Activated CD4-positive, alpha-beta T cell treated with anti-CD3 and anti-CD28 coated beads, Interleukin-2, amount 10 ng/mL, durations not matched to agents 24 days and 14 days (primary cell): Measurements from ENCODE around the gene PLS3. TPM values are rescaled to one million over a fixed set of nuclear protein-coding genes. Genes with fewer than 3 reads are reported as not detected.
"Not testable (repeated sequence)": the region's sequence is repeated elsewhere in the genome, so short reads cannot be mapped to it uniquely, and the experiment has no call there.

Experiments
- DNase-seq: peaks from one replicate; pipeline ENCODE4 v3.0.0; 2022
- H3K27ac Mint-ChIP-seq: one replicate; pipeline ENCODE4 v1.8.0; 2022; ENCODE audit warnings: mild to moderate bottlenecking, mixed read lengths
- H3K27me3 Mint-ChIP-seq: one replicate; pipeline ENCODE4 v1.8.0; 2022; ENCODE audit warnings: mixed read lengths
- H3K36me3 Mint-ChIP-seq: one replicate; pipeline ENCODE4 v1.8.0; 2022; ENCODE audit warnings: low read depth, mild to moderate bottlenecking, mixed read lengths
- H3K4me1 Mint-ChIP-seq: one replicate; pipeline ENCODE4 v1.8.0; 2021; ENCODE audit warnings: mixed read lengths
- H3K4me3 Mint-ChIP-seq: one replicate; pipeline ENCODE4 v1.8.0; 2022; ENCODE audit warnings: mild to moderate bottlenecking, moderate library complexity, mixed read lengths
- H3K9me3 Mint-ChIP-seq: one replicate; pipeline ENCODE4 v1.8.0; 2021; ENCODE audit warnings: mixed read lengths
- intact Hi-C: fragments of 100-400 bp; cut with micrococcal nuclease; formaldehyde crosslinking; loops from one replicate; pipeline ENCODE4 v1.15.1; 2023
- total RNA-seq: library from RNA; stranded (reverse); gene quantifications from 2 replicates; pipeline ENCODE4 v1.2.3, GENCODE V29; 2022

PLS3 gene, protein sequence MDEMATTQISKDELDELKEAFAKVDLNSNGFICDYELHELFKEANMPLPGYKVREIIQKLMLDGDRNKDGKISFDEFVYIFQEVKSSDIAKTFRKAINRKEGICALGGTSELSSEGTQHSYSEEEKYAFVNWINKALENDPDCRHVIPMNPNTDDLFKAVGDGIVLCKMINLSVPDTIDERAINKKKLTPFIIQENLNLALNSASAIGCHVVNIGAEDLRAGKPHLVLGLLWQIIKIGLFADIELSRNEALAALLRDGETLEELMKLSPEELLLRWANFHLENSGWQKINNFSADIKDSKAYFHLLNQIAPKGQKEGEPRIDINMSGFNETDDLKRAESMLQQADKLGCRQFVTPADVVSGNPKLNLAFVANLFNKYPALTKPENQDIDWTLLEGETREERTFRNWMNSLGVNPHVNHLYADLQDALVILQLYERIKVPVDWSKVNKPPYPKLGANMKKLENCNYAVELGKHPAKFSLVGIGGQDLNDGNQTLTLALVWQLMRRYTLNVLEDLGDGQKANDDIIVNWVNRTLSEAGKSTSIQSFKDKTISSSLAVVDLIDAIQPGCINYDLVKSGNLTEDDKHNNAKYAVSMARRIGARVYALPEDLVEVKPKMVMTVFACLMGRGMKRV
- total RNA-seq = 5.1 and 6.5 TPM in 2 replicates

DNA sequence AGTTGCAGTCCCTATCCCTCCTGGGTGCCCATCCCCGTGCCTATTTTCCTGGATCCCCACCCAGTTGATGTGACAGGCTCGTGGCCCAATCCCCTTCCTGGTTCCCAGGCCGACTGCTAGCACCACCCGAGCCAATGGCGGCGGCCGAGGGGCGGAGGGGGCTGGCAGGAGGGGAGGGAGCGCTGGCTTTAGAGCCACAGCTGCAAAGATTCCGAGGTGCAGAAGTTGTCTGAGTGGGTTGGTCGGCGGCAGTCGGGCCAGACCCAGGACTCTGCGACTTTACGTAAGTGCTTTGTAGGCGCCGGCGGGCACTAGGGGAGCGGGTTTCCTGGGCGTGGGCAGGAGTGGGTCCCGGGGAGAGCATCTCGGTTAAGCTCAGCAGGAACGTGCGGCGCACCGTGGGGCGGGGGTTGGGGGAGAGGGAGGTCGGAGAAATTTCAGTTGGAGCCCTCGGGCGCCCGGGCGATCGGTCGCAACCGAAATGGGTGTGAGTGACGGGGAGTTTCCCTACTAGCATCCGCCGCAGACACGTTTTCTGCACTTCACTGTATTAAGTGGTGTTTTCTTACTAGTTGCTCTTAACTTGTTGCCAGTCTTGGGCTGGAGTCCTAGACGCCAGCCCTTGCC, at the start of gene PLS3:
Gene PLS3 (plus strand): TSS at position 197 of the 627 bp plus-strand sequence. CDS start 49,077 bp downstream, outside the sequence.
- Mint-ChIP-seq H3K27me3 (peaks cover 14% of the 10 kb centered on the region), H3K27ac (peak within 1 kb of the TSS; percentile 56), H3K4me3 (peak within 1 kb of the TSS; percentile 80), H3K4me1 (no peaks in the 10 kb centered on the region), H3K36me3 (no peaks in the 10 kb centered on the region), H3K9me3 (no peaks in the 10 kb centered on the region)
- intact Hi-C loops = loop anchor here (1.0 to 5.0 kb wide), 2 partner anchors 20 to 56 kb away; no protein-coding TSS in a partner anchor
- DNase-seq = peak; percentile 62

DNA sequence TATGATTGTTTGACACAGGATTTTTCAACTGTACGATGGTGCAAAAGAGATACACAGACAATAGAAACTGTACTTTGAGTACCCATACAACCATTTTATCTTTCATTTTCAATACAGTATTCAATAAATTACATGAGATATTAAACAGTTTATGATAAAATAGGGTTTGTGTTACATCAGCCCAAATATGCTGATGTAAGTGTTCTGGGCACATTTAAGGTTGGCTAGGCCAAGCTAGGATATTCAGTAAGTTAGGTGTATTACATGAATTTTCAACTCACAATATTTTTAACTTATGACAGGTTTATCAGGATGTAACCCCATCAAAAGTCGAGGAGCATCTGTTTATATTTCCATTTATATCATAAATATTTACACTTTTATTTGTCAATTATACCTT, 42.9 kb upstream of the PLS3 start:
- intact Hi-C loops = no loop called here
- no peaks in the 10 kb centered on the region for H3K27me3 Mint-ChIP-seq
- no peak for DNase-seq
- no peaks in the 10 kb centered on the region for H3K9me3 Mint-ChIP-seq
- H3K4me3 Mint-ChIP-seq = no peak overlapping the region
- H3K4me1 Mint-ChIP-seq = no peaks in the 10 kb centered on the region
- H3K27ac Mint-ChIP-seq = no peak overlapping the region
- H3K36me3 Mint-ChIP-seq = no peaks in the 10 kb centered on the region

DNA sequence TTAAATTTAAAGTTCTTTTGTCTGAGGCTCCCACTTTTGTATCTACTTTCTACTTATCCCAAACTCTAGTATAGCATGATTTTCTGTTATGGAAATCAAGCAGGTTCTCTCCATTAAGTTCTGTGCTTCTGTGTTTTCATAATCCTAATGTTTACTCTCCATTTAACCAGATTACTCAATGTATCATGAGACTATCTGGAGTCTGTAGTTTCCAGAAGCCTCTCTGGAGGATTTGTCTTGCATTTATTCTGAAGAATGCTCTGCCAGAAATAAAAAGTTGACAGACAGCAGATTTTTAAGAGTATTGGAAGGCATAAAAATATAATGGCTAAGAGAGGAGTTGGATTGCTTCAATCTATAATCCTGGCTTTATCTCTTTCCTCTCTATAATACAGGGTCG, 39.2 kb upstream of the PLS3 start:
- Mint-ChIP-seq H3K27me3 (no peaks in the 10 kb centered on the region), H3K4me1 (no peaks in the 10 kb centered on the region), H3K27ac (no peak overlapping the region), H3K4me3 (no peak overlapping the region), H3K36me3 (no peaks in the 10 kb centered on the region), H3K9me3 (no peaks in the 10 kb centered on the region)
- intact Hi-C loops = no loop called here
- DNase-seq = no peak

DNA sequence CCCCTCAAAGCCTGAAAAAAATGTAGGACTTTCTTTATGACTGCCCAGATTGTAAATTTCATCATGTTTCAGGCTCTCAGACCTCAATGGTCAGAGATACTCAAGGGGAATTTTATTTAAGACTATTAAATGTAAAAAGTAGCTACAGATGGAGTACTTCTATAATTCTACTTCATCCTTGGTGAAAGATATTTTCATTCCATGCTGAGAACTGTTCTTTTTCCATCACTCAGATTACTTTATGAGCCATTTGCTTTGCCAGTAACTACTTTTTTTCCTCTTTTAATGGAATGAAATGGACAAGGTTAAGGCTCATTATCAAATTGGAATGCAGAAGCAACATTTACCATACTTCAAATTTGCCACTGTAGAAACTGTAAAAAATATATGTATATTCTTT, 38.0 kb upstream of the PLS3 start:
- Mint-ChIP-seq H3K4me3 (no peak overlapping the region), H3K27ac (no peak overlapping the region), H3K27me3 (no peaks in the 10 kb centered on the region), H3K36me3 (no peaks in the 10 kb centered on the region), H3K9me3 (no peaks in the 10 kb centered on the region), H3K4me1 (no peaks in the 10 kb centered on the region)
- no peak for DNase-seq
- intact Hi-C loops = no loop called here

DNA sequence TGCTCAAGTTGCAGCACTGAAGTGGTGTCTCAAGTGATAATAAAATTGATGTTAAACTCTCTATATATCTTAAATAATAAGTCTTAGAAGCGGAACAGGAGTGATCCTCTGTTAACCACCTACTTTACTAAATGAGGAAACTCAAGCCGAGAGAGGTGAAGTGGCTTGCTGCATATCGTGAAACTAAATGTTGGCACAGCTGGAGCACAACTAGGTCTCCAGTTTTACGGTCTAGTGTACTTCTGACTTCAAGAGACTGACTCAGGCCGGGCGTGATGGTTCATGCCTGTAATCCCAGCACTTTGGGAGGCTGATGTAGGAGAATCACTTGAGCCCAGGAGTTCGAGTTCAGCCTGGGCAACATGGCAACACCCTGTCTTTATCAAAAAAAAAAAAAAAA, 35.5 kb upstream of the PLS3 start:
- Mint-ChIP-seq H3K27me3 (no peaks in the 10 kb centered on the region), H3K4me1 (no peaks in the 10 kb centered on the region), H3K4me3 (no peak overlapping the region), H3K9me3 (no peaks in the 10 kb centered on the region), H3K27ac (no peak overlapping the region), H3K36me3 (no peaks in the 10 kb centered on the region)
- DNase-seq = no peak
- intact Hi-C loops = no loop called here

DNA sequence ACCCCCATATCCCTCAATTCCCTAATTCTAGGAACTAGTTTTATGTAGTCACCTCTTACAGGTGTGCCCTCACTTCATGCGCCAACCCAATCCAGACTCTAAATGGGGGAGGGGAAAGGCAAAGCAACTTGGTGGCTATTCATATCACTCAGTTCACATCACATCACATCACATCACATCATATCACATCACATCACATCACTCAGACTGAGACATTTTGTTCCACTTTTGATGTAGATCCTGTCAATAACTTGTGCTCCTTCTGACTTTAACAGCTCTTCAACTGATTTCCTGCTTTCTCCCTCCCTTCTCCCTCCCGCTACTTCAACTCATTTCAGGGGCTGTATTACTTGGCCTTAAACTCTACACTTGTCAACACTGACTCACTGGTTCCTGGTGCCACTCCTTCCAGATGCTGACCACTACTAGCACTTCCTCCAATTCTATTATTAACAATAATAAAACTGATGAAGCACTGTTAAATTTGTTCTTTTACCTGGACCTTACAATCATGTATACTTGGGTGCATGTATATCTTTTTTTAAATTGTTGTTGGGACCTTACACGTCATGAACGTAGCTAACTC, 29.1 kb upstream of the PLS3 start:
- H3K4me1 Mint-ChIP-seq = no peaks in the 10 kb centered on the region
- no peaks in the 10 kb centered on the region for H3K36me3 Mint-ChIP-seq
- no peaks in the 10 kb centered on the region for H3K9me3 Mint-ChIP-seq
- no peak overlapping the region for H3K27ac Mint-ChIP-seq
- intact Hi-C loops = no loop called here
- no peaks in the 10 kb centered on the region for H3K27me3 Mint-ChIP-seq
- DNase-seq = no peak
- H3K4me3 Mint-ChIP-seq = no peak overlapping the region

DNA sequence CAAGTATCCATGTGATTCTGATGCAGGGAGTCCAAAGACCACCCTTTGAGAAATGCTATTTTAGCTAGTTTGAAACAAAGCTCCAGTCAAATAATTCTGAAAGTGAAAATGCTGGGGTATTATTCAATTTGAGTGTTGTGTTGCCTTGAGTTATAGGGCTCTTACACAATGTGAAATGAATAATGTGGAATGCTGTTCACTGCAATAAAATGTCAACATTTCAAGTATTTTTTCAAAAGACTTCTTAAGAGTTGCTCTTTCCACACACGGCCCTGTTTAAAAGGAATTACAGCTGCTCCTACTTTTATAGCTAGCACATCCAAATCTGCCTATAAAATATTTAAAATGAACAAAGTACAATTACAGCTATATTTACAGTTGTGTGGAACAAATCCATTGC, 27.5 kb upstream of the PLS3 start:
- Mint-ChIP-seq H3K27ac (no peak overlapping the region), H3K27me3 (no peaks in the 10 kb centered on the region), H3K9me3 (no peaks in the 10 kb centered on the region), H3K4me1 (no peaks in the 10 kb centered on the region), H3K36me3 (no peaks in the 10 kb centered on the region), H3K4me3 (no peak overlapping the region)
- DNase-seq = no peak
- intact Hi-C loops = no loop called here

DNA sequence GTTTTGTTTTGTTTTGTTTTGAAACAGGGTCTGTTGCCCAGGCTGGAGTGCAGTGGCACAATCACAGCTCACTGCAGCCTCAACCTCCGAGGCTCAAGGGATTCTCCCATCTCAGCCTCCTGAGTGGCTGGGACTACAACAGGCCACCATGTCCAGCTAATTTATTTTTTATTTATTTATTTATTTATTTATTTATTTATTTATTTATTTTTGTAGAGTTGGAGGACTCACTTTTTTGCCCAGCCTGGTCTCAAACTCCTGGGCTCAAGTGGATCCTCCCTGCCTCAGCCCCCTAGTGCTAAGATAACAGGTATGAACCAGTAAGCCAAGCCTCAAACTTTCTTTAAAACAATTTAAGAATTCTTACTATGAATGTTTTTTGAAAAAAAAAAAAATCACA, 26.6 kb upstream of the PLS3 start:
- Mint-ChIP-seq H3K9me3 (no peaks in the 10 kb centered on the region), H3K4me3 (no peak overlapping the region), H3K36me3 (no peaks in the 10 kb centered on the region), H3K27me3 (no peaks in the 10 kb centered on the region), H3K27ac (no peak overlapping the region), H3K4me1 (no peaks in the 10 kb centered on the region)
- intact Hi-C loops = no loop called here
- DNase-seq = no peak

DNA sequence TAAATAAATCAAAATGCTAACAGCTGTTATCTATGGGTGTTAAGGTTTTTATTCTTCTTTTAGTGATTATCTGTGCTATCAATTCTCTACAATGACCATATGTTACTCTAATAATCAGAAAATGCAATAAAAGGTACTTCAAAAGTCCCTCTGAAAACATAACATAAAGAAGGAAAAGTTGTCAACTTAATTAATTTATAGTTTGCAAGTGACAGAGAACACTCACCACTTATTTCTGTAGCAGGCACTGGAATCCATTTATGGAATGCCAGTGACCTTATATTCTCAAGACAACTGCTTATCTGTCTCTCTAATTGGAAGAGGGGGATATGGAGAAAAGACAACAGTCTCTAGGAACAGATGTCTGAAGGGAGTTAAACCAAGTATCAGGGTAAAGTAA, 25.6 kb upstream of the PLS3 start:
- no peak overlapping the region for H3K27ac Mint-ChIP-seq
- intact Hi-C loops = no loop called here
- H3K4me3 Mint-ChIP-seq = no peak overlapping the region
- H3K4me1 Mint-ChIP-seq = no peaks in the 10 kb centered on the region
- no peak for DNase-seq
- H3K27me3 Mint-ChIP-seq = no peaks in the 10 kb centered on the region
- no peaks in the 10 kb centered on the region for H3K9me3 Mint-ChIP-seq
- H3K36me3 Mint-ChIP-seq = no peaks in the 10 kb centered on the region

DNA sequence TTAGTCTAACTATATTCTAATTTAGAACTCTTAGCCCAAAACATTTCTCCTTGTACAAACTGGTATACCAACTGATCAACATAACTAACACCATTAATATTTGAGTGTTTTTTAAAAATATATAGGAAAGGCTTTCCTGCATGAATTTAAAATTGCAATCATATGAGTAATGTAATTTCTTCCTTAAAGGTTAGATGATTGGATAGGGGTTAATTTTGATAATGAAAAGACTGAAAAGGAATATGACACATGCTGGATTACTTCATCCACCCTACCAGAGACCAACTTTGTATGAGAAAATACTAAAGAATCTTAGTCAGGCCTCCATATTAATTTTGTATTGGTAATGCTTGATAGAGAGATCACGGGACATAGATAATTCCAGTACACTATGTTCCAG, 25.1 kb upstream of the PLS3 start:
- Mint-ChIP-seq H3K4me3 (no peak overlapping the region), H3K27me3 (no peaks in the 10 kb centered on the region), H3K9me3 (no peaks in the 10 kb centered on the region), H3K36me3 (no peaks in the 10 kb centered on the region), H3K27ac (no peak overlapping the region), H3K4me1 (no peaks in the 10 kb centered on the region)
- DNase-seq = no peak
- intact Hi-C loops = no loop called here

DNA sequence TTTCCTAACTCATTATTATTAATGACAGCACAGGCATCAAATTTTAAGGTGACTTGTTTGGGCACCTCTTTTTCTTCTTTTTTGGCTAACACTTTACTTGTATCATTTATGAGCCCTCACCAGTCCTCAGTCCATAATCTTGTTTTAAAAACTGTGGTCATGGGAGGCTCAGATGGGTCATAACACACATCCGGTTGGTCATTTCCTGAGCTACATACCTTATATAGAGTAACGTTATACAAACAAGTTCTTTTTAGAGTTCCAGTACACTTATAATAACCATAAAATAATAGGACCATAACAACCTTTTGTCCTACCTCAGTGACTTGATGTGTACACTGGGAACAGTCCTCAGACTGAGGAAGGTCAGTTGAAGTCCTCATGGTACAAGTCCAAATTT, 21.1 kb upstream of the PLS3 start:
- Mint-ChIP-seq H3K9me3 (no peaks in the 10 kb centered on the region), H3K27me3 (no peaks in the 10 kb centered on the region), H3K36me3 (no peaks in the 10 kb centered on the region)

DNA sequence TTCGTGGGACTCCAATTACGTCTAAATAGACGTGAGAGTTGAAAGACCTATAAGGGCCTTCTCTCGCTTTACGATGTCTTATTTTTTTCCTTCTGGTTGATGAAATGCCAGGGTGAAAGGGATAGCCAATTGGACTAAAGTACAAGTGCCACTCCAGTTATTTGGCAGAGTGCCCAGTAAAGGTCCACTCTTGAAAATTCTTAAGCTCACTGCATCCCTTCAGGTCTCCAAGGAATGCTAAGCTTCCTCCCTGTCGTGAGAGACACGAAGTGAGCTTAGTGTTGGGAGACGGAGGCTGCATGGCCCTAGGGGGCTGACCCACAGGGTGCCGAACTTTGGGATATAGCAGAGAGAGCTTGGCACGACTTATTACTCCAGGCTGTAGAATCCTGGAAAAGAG, 19.9 kb upstream of the PLS3 start:
- H3K27me3 Mint-ChIP-seq, H3K4me3 Mint-ChIP-seq, H3K27ac Mint-ChIP-seq, H3K9me3 Mint-ChIP-seq, H3K4me1 Mint-ChIP-seq, H3K36me3 Mint-ChIP-seq, intact Hi-C loops, DNase-seq: not testable (repeated sequence)

More for the DNA sequence above, 21.1 kb upstream of the PLS3 start:
- no peak for DNase-seq
- intact Hi-C loops = no loop called here
- H3K27ac Mint-ChIP-seq = no peak overlapping the region
- H3K4me3 Mint-ChIP-seq = no peak overlapping the region
- H3K4me1 Mint-ChIP-seq = no peaks in the 10 kb centered on the region

DNA sequence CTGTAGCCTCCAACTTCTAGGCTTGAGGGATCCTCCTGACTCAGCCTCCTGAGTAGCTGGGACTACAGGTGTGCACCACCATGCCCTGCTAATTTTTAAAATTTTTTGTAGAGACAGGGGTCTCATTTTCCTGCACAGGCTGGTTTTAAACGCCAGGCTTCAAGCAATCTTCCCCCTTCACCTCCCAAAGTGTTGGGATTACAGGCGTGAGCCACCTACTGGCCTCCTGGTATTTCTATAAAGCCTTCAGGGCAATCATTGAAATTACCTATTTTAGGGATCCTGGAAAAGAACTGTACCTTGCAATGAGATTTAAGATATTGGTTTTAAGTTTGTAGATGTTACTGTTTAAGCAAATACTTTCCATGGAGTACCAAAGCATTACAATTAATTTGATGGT, 13.5 kb upstream of the PLS3 start:
- Mint-ChIP-seq H3K36me3 (no peaks in the 10 kb centered on the region), H3K27me3 (no peaks in the 10 kb centered on the region), H3K9me3 (no peaks in the 10 kb centered on the region), H3K4me1 (no peaks in the 10 kb centered on the region), H3K4me3 (no peak overlapping the region), H3K27ac (no peak overlapping the region)
- intact Hi-C loops = no loop called here
- no peak for DNase-seq

DNA sequence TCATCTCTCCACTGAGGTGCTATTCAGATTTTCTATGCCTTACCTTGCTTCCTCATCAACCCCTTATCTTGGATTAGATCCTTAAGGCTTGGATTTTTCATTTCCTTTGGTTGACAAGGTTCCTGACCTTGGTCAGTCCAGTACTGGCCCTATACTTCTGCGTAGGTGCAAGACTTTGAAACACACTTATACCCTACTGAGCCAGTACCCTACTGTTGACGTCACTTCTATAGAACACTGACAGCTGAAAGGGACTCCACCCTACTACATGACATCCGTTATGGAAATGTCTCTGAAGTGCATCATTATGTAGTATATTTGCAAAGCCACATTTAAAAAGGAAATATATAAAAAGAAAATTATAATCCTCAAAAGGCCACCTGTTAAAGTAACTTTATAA, 12.0 kb upstream of the PLS3 start:
- Mint-ChIP-seq H3K4me3 (no peak overlapping the region), H3K9me3 (no peaks in the 10 kb centered on the region), H3K27me3 (no peaks in the 10 kb centered on the region), H3K36me3 (no peaks in the 10 kb centered on the region), H3K27ac (no peak overlapping the region), H3K4me1 (no peaks in the 10 kb centered on the region)
- intact Hi-C loops = no loop called here
- no peak for DNase-seq
